ELR (cell line): ENCODE measurements around the gene ACLY.
A peak's percentile ranks its signal among the peaks of the same experiment; 100 is the strongest.
"Not testable (repeated sequence)": the region's sequence is repeated elsewhere in the genome, so short reads cannot be mapped to it uniquely, and the experiment has no call there.

Source experiments
- DNase-seq: peaks from one replicate; pipeline ENCODE4 v3.0.0-alpha.2; 2015; ENCODE audit warnings: low read depth

Gene ACLY

DNA sequence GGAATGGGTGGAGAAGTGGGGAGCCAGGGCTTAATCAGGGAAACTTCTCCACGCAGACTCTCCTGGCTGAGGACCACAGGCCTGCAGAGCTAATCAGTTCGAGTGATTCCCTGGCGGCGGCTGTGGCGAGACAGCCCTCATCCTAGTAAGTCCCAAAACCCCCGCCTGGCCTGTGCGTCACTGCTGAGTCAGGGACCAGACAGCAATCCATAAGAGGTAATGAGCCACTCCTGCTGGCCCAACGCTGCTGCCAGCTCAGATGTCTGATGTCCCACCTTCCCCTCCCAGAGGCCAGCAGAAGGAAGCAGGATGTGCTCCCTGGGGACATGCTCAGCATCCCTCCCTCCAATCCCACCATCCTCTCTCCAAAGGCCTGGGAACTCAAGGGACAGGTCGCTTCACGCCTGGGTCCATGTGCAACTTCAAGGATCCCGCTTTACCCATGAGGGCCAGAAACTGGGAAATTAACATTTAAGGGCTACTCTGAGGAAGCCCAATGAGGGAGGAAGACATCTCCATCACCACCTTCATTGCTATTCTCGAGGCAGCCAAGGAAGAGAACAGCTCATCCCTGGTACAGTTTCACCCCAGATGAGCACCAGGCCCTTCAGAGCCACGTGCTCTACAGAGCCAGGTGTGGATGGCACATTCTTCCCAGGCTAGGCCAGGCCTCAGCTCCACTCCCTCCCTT lies 7.9 kb downstream of the ACLY start:
- DNase-seq, result peak; percentile 99

DNA sequence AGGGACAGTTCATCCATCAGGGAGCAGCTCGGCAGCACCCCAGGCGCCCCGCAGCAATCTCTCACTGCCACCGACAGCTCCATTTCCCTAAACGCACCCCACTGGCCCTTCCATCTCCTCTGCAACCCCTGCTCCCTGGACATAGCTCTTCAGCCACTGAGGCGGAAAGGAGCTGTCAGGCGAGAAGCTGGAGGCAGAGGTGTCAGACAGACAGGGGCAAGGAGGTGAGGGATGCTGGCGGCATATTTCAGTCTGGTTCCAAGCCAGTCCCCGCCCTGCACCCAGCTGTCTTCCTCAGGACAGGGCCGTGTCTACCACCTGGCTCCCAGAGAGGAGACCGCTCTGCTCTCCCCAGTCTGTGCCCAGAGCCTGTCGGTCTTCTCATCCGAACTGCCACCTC lies 9.7 kb downstream of the ACLY start:
- no peak for DNase-seq

DNA sequence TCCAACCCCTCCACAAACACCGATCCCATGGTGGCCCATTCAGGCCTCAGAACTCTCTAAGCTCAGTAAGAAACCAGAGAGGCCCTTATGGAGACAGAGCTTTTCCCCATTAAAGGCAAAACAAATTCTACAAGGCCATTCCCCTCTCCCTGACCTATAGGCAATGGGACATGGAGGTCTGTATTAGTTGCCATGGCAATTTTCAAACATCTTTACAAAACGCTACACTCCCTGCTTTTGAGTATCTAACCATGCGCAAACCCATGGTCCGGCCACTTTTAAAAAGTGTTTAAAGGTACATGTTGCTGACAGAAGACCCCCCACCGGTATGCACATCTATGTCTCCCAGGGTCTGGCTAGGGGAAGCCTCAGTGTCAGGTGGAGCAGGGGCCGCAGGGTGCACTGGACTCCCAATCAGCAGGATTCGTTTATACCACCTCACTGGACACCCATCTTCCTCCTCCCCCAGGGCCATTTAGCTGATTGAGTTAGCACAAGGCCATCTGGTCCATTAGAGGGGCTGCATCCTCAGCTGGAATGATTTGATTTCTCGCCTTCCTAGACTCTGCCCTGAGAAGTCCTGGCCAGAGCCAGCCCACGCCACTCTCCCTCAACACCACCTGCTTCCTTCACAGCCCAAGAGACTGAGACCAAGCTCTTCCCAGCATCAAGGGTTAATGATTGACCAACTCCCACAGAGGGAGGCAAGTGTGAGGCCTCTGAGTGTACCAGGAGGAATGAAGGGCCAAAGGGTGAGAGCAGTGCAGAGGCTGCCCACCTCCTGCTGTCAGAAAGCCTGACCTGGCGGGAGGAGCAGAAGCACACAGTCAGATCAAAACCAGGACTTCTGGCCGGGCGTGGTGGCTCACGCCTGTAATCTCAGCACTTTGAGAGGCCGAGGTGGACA lies 10.9 kb downstream of the ACLY start:
- no peak for DNase-seq

- DNase-seq, result peak; percentile 55
Measured at GRCh38 chr17:41907185-41907556, 11.6 kb downstream of the ACLY start.

DNA sequence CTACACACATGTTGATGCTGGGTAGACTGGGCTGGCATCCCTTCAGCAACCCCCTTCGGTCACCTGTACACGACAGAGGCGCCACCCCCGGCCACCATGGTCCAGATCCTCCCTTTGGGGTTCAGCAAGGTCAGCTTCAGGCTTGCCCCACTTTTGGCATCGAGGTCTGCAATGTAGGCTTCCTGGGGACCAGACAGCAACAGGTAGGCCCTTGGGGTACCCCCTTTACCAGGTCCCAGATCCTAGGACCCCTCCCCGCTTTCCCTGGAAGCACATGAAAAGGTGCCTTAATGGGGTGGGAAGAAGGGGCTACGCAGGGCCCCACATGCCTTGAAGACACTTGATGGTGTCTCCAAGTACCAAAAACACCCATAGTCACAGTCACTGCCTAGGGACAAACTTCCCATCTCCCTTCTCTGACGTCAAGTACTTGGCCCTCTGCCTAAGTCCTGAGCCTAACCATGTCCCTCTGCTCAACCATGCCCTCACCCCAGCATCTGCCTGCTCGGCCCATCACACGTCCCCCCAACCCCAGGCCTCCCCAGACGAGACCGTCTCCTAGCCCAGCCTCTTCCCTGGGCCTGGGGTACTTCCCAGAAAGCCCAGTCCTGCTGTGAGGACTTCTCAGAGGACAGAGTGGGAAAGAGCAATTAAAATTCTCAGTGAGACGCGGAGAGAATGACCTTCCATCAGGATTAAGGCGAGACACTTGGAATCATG lies 12.1 kb downstream of the ACLY start:
- no peak for DNase-seq

GRCh38 chr17:41905172-41905571 lies 13.6 kb downstream of the ACLY start:
- no peak for DNase-seq

DNA sequence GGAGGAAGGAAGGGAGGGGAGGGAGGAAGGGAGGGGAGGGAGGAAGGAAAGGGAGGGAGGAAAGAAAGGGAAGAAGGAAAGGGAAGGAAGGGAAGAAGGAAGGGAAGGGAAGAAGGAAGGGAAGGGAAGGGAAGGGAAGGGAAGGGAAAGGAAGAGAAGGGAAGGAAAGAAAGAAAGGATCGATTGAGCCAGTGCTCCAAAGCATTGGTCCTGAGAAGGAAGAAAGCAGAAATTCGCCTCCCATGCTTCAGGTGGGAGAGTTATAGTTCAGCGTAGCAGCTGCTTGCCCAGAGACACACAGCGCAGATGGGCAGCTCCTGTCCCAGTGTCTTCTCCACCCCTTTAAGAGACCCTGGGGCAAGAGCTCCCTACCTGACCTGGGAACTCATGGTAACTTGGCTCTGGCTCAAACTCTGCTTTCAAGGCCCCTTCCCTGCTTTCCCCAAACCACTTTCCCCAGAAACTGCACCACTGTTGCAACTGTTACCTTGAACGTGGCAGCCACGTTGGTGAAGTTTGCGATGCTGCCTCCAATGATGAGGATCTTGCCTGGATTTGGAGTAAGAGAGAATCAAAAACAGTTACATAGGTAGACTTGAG lies 14.4 kb downstream of the ACLY start:
- DNase-seq, result no peak

DNA sequence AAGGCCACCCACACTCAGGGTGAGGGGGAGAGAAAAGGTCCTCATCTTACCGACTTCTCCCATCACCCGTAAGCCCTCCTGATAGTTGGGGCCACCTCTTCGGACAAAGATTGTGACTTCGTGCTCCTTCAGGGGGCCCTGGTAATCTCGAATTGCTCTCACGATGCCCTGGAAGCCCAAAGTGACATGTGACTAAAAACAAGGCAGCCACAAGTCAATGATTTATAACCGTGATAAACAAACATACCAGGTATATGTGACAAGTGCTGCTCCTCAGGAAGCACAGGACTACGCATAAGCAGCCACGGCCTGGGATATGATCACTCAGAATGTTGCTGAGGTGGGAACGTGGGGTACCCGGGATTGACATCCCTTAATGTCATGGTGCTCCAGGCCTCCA lies 17.1 kb downstream of the ACLY start:
- no peak for DNase-seq

- no peak for DNase-seq
Measured at GRCh38 chr17:41896726-41897125, 22.0 kb downstream of the ACLY start.

- DNase-seq, result no peak
Measured at GRCh38 chr17:41895617-41896016, 23.1 kb downstream of the ACLY start.

- peak; percentile 63 for DNase-seq
Measured at GRCh38 chr17:41894791-41895331, 23.9 kb downstream of the ACLY start.

DNA sequence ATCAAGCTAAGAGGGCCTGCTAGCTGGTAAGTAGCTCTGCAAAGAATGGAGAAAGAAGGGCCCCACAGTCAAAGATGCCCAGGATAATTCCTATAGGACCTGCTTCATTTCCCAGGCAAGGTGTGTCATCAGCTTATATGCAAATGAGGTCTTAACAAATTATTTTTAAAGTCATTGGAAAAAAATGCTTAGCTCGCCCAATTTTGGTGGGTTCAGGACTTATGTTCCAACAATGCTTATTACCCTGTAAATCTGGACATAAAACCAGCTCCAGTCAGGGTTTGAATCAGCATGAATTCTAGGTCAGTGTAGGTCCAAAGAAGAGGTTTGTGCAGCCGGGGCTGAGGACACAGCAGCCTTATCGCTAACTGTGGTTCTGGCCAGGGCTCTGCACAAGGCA lies 25.4 kb downstream of the ACLY start:
- DNase-seq, result no peak

DNA sequence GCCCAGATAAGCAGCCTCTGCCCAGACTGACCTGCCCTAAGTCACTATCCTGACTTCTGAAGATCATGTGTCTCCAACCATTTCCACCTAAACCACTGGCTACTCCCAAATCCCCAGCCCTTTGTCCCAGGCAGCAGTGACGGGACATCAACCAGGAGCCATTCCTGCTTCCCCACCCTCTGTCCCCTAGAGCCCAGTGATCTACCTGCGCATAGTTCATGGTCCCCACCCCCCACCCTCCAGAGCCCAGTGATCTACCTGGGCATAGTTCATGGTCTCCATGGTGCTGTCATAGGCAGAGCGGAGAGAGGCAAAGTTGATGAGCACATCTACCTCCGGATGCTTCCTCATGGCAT lies 26.8 kb downstream of the ACLY start:
- DNase-seq, result no peak

GRCh38 chr17:41891135-41892020 lies 27.4 kb downstream of the ACLY start:
- peak; percentile 49 for DNase-seq

DNA sequence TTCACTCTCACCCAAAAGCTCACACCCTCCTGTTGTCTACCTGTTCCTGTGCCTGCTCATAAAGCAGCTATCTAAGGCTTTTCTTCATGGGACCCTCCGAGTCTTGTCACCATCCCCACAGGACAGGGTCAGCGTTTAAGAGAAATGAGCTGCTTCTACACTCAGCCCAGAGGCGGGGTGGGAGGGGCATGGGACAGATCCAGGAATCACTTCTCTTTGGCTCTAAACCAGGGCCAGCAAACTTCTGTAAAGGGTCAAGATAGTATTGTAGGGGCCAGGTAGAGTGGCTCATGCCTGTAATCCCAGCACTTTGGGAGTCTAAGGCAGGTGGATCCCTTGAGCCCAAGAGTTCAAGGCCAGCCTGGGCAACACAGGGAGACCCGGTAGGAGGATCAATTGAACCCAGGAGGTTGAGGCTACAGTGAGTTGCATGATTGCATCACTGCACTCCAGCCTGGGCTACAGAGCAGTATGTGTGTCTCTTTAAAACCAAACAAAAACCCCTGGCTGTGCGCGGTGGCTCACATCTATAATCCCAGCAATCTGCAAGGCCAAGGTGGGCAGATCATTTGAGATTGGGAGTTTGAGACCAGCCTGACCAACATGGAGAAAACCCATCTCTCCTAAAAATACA lies 30.3 kb downstream of the ACLY start:
- no peak for DNase-seq

DNA sequence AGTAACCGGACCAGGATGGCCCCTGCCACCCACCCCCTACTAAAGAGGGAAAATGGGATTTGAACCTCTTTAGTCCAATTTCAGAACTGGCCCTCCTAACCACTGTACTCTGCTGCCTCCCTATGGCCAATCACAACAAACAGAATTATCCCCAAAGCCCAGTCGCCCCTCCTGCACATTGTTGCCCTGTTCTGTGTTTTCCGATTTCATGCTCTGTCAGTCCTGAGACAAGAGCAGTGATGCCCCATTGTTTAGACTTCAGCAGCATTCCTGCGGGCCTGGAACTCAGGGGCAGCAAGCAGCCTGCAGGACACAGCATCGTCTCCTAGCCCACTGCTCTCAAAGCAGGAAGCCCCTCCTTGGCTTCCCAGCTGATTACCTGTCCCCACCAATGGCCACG lies 33.0 kb downstream of the ACLY start:
- peak; percentile 22 for DNase-seq

- DNase-seq, result no peak
Measured at GRCh38 chr17:41882756-41883155, 36.0 kb downstream of the ACLY start.

DNA sequence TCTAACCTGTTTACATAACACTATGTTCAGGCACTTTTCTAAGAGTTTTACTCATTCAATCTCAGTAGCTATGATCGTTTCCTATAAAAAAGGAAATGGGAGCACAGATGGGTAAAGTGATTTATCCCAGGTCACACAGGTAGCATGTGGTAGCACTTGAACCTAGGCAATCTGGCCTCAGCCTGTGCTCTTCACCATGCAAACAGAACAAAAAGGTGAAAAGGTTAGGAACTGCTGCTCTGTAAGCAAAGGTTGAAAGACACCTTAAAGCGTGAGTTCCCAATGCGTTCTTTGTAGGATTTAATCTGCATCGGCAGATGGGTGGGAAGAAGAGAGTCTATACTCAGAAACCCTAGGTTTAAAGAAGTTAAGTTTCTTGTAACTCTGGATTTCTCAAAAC lies 38.6 kb downstream of the ACLY start:
- DNase-seq, result no peak

DNA sequence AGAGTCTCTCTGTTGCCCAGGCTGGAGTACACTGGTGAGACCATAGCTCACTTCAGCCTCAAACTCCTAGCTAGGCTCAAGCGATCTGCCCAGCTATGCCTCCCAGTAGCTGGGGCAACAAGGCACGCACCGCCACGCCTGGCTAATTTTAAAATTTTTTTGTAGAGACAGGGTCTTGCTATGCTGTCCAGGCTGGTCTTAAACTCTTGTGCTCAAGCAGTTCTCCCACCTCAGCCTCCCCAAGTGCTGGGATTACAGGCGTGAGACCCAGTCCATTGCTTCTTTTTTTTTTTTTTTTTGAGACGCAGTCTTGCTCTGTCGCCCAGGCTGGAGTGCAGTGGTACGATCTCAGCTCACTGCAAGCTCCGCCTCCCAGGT lies 44.5 kb downstream of the ACLY start:
- not testable (repeated sequence) for DNase-seq

GRCh38 chr17:41873559-41874292 lies 45.0 kb downstream of the ACLY start:
- no peak for DNase-seq
